MM.1S (cell line): ENCODE results near the gene COG5.

Experiments
- DNase-seq: peaks from one replicate; pipeline ENCODE4 v3.0.0-alpha.2; 2015
- H2AFZ ChIP-seq: fragments of 300-600 bp; sonication (generic); 2 replicates; pipeline ENCODE4 v1.6.0; 2016; ENCODE audit warnings: antibody characterized with exemption, low read length
- H3F3A ChIP-seq: fragments of 300-600 bp; sonication (generic); 2 replicates; pipeline ENCODE4 v1.6.1; 2016; ENCODE audit warnings: mild to moderate bottlenecking, antibody characterized with exemption, low read length, moderate library complexity, mixed read lengths; ENCODE audit not compliant: insufficient read depth
- H3K27ac ChIP-seq: fragments of 300-600 bp; sonication (generic); 2 replicates; pipeline ENCODE4 v1.5.1; 2016; ENCODE audit warnings: mild to moderate bottlenecking, low read length
- H3K27me3 ChIP-seq: fragments of 300-600 bp; sonication (generic); replicated peaks from 2 replicates; pipeline ENCODE4 v1.6.0; 2016; ENCODE audit warnings: low read length; ENCODE audit not compliant: insufficient read depth
- H3K36me3 ChIP-seq: fragments of 300-600 bp; sonication (generic); replicated peaks from 2 replicates; pipeline ENCODE4 v1.6.1; 2016; ENCODE audit warnings: mild to moderate bottlenecking, low read length, mixed read lengths; ENCODE audit not compliant: insufficient read depth
- H3K4me1 ChIP-seq: fragments of 300-600 bp; sonication (generic); 2 replicates; pipeline ENCODE4 v1.6.1; 2016; ENCODE audit warnings: low read length, mixed read lengths
- H3K4me2 ChIP-seq: fragments of 300-600 bp; sonication (generic); 2 replicates; pipeline ENCODE4 v1.6.0; 2016; ENCODE audit warnings: low read depth, low read length
- H3K4me3 ChIP-seq: fragments of 300-600 bp; sonication (generic); 2 replicates; pipeline ENCODE4 v1.5.1; 2016; ENCODE audit warnings: low read length, mixed read lengths
- H3K79me2 ChIP-seq: fragments of 300-600 bp; sonication (generic); 2 replicates; pipeline ENCODE4 v1.6.1; 2016; ENCODE audit warnings: mixed run types, low read length, mixed read lengths
- H3K9ac ChIP-seq: fragments of 300-600 bp; sonication (generic); 2 replicates; pipeline ENCODE4 v1.6.1; 2016; ENCODE audit warnings: low read length, mixed read lengths
- H3K9me2 ChIP-seq: fragments of 300-600 bp; sonication (generic); replicated peaks from 2 replicates; pipeline ENCODE4 v1.6.1; 2016; ENCODE audit warnings: mild to moderate bottlenecking, low read length, mixed read lengths; ENCODE audit not compliant: insufficient read depth
- H3K9me3 ChIP-seq: fragments of 300-600 bp; sonication (generic); replicated peaks from 2 replicates; pipeline ENCODE4 v1.6.1; 2016; ENCODE audit warnings: mild to moderate bottlenecking, low read length, mixed read lengths; ENCODE audit not compliant: insufficient read depth
- H4K20me1 ChIP-seq: fragments of 300-600 bp; sonication (generic); 2 replicates; pipeline ENCODE4 v1.6.1; 2016; ENCODE audit warnings: mild to moderate bottlenecking, low read length, moderate library complexity, mixed read lengths; ENCODE audit not compliant: insufficient read depth
- CTCF ChIP-seq: fragments of 300-600 bp; sonication (generic); IDR thresholded peaks from 2 replicates; pipeline ENCODE4 v1.5.1; 2016; ENCODE audit warnings: antibody characterized with exemption, low read length, mixed read lengths
- EZH2 ChIP-seq: fragments of 300-600 bp; sonication (generic); optimal IDR thresholded peaks from 2 replicates; pipeline ENCODE3; 2017; ENCODE audit warnings: low read depth, mild to moderate bottlenecking, antibody characterized with exemption, low read length, mixed read lengths
- EZH2phosphoT487 ChIP-seq: fragments of 300-600 bp; sonication (generic); IDR thresholded peaks from 2 replicates; pipeline ENCODE4 v1.6.1; 2018; ENCODE audit warnings: antibody characterized with exemption, low read length

The COG5 gene

GRCh38 chr7:107318523-107319160 is 245.1 kb downstream of the COG5 start:
- H4K20me1 ChIP-seq = no peaks in the 10 kb centered on the region
- DNase-seq = no peak
- no peak overlapping the region for H3K4me2 ChIP-seq
- H3K9ac ChIP-seq = no peak overlapping the region
- no peak overlapping the region for H3K27ac ChIP-seq
- no peaks in the 10 kb centered on the region for H3K4me1 ChIP-seq
- H2AFZ ChIP-seq = no peak overlapping the region
- TF ChIP-seq CTCF = no peak
- TF ChIP-seq EZH2phosphoT487 = no peak
- no peak for TF ChIP-seq EZH2
- no peaks in the 10 kb centered on the region for H3K9me3 ChIP-seq
- no peaks in the 10 kb centered on the region for H3K36me3 ChIP-seq
- no peak overlapping the region for H3K4me3 ChIP-seq
- no peaks in the 10 kb centered on the region for H3F3A ChIP-seq
- no peaks in the 10 kb centered on the region for H3K27me3 ChIP-seq
- H3K9me2 ChIP-seq = no peaks in the 10 kb centered on the region
- H3K79me2 ChIP-seq = no peaks in the 10 kb centered on the region

- H3K27ac ChIP-seq = no peak overlapping the region
- DNase-seq = no peak
- no peaks in the 10 kb centered on the region for H3K27me3 ChIP-seq
- no peaks in the 10 kb centered on the region for H3K79me2 ChIP-seq
- no peaks in the 10 kb centered on the region for H3K9me2 ChIP-seq
- TF ChIP-seq EZH2 = no peak
- TF ChIP-seq EZH2phosphoT487 = no peak
- no peak for TF ChIP-seq CTCF
- H4K20me1 ChIP-seq = no peaks in the 10 kb centered on the region
- no peaks in the 10 kb centered on the region for H3F3A ChIP-seq
- H3K9me3 ChIP-seq = no peaks in the 10 kb centered on the region
- no peak overlapping the region for H2AFZ ChIP-seq
- H3K36me3 ChIP-seq = no peaks in the 10 kb centered on the region
- H3K9ac ChIP-seq = no peak overlapping the region
- no peak overlapping the region for H3K4me3 ChIP-seq
- no peak overlapping the region for H3K4me2 ChIP-seq
- no peaks in the 10 kb centered on the region for H3K4me1 ChIP-seq
Observed at GRCh38 chr7:107315716-107316220, 248.0 kb downstream of the COG5 start.

GRCh38 chr7:107313355-107313754 is 250.4 kb downstream of the COG5 start:
- no peak for DNase-seq
- H2AFZ ChIP-seq = no peak overlapping the region
- no peak overlapping the region for H3K27ac ChIP-seq
- no peaks in the 10 kb centered on the region for H3F3A ChIP-seq
- H3K79me2 ChIP-seq = no peaks in the 10 kb centered on the region
- H3K27me3 ChIP-seq = no peaks in the 10 kb centered on the region
- H3K9me2 ChIP-seq = no peaks in the 10 kb centered on the region
- H3K4me3 ChIP-seq = no peak overlapping the region
- H3K4me2 ChIP-seq = no peak overlapping the region
- no peak overlapping the region for H3K9ac ChIP-seq
- TF ChIP-seq EZH2phosphoT487 (no peak), EZH2 (no peak), CTCF (no peak)
- H3K9me3 ChIP-seq = no peaks in the 10 kb centered on the region
- no peaks in the 10 kb centered on the region for H4K20me1 ChIP-seq
- no peaks in the 10 kb centered on the region for H3K4me1 ChIP-seq
- no peaks in the 10 kb centered on the region for H3K36me3 ChIP-seq
